Ascending aorta (tissue), 2 donors: Measurements from ENCODE around the gene PIGV. TPM values are rescaled to one million over a fixed set of nuclear protein-coding genes. Genes with fewer than 3 reads are reported as not detected.
A peak's percentile ranks its signal among the peaks of the same experiment; 100 is the strongest.

Source experiments
- DNase-seq, 2 donors: peaks; one replicate each; pipeline ENCODE4 v3.0.0-alpha.2; 2019; ENCODE audit warnings: low spot score in 2 of 2
- H3K27ac ChIP-seq, 2 donors: fragments of 200-600 bp; sonication (generic); one replicate each; pipeline ENCODE4 v1.5.1; 2016 to 2017; ENCODE audit warnings: mild to moderate bottlenecking in 1 of 2
- H3K27me3 ChIP-seq: fragments of 200-600 bp; sonication (generic); one replicate; pipeline ENCODE4 v1.5.1; 2017
- H3K36me3 ChIP-seq, 2 donors: fragments of 200-600 bp; sonication (generic); one replicate each; pipeline ENCODE4 v1.5.1; 2016
- H3K4me1 ChIP-seq, 2 donors: fragments of 200-600 bp; sonication (generic); one replicate each; pipeline ENCODE4 v1.5.1; 2016 to 2017; ENCODE audit warnings: mild to moderate bottlenecking in 1 of 2
- H3K4me3 ChIP-seq, 2 donors: fragments of 200-600 bp; sonication (generic); one replicate each; pipeline ENCODE4 v1.5.1; 2016 to 2017; ENCODE audit warnings: mild to moderate bottlenecking in 1 of 2
- H3K9me3 ChIP-seq, 2 donors: fragments of 200-600 bp; sonication (generic); one replicate each; pipeline ENCODE4 v1.5.1; 2016
- CTCF ChIP-seq, 3 experiments: fragments of 200-600 bp in 2 of 3; fragments of 450-650 bp in 1 of 3; sonication (generic) in 2 of 3; IDR thresholded peaks; one replicate each; pipeline ENCODE4 v1.5.1; 2016 to 2019; ENCODE audit warnings: antibody characterized with exemption in 3 of 3, mild to moderate bottlenecking in 1 of 3, moderate library complexity in 1 of 3
- intact Hi-C: fragments of 100-400 bp; cut with DNase I; formaldehyde crosslinking; loops from one replicate; pipeline ENCODE4 v1.15.1; 2023
- total RNA-seq: library from RNA; depleted of rRNA; stranded (reverse); fragments of >200 nt; gene quantifications from one replicate; pipeline ENCODE4 v1.1.0, GENCODE V29; 2016

The PIGV gene
- total RNA-seq, 1 donor from 2014 or later = 8.8 TPM

GRCh38 chr1:26824731-26825130 is 37.0 kb downstream of the PIGV start:
- H3K27me3 ChIP-seq = no peaks in the 10 kb centered on the region
- H3K9me3 ChIP-seq = no peaks in the 10 kb centered on the region
- intact Hi-C loops = no loop called here
- TF ChIP-seq CTCF (IDR thresholded peaks at IDR 0.05) = no peak
- no peak overlapping the region for H3K27ac ChIP-seq
- H3K4me3 ChIP-seq = no peak overlapping the region
- DNase-seq = no peak
- peaks cover 3 to 14% of the 10 kb centered on the region in 2 donors for H3K4me1 ChIP-seq
- H3K36me3 ChIP-seq = no peaks in the 10 kb centered on the region

GRCh38 chr1:26826261-26827105 is 38.7 kb downstream of the PIGV start, which contains the start of gene ZDHHC18:
ZDHHC18 (plus strand) TSS chr1:26826688; CDS start chr1:26826805, 117 bp downstream.
- intact Hi-C loops = no loop called here
- H3K36me3 ChIP-seq = no peaks in the 10 kb centered on the region
- peaks cover 3 to 14% of the 10 kb centered on the region in 2 donors for H3K4me1 ChIP-seq
- H3K4me3 ChIP-seq = peak within 1 kb of the TSS; percentile 52 to 92
- H3K27me3 ChIP-seq = no peaks in the 10 kb centered on the region
- H3K27ac ChIP-seq = peak within 1 kb of the TSS; percentile 75 to 76
- TF ChIP-seq CTCF (IDR thresholded peaks at IDR 0.05) = peak; percentile 26 to 67 (median 40)
- H3K9me3 ChIP-seq = no peaks in the 10 kb centered on the region
- DNase-seq = peak in 1 of 2 donors; percentile 76

- no peak for TF ChIP-seq CTCF (IDR thresholded peaks at IDR 0.05)
- peak overlapping the region; percentile 52 to 92 for H3K4me3 ChIP-seq
- intact Hi-C loops = no loop called here
These were observed 39.4 kb downstream of the PIGV start for GRCh38 chr1:26827106-26827604.

GRCh38 chr1:26827663-26828062 is 39.9 kb downstream of the PIGV start:
- intact Hi-C loops = no loop called here

More at GRCh38 chr1:26827106-26827604, 39.4 kb downstream of the PIGV start:
- H3K36me3 ChIP-seq = peaks cover under 1 to 2% of the 10 kb centered on the region in 2 donors
- H3K4me1 ChIP-seq = peaks cover 3 to 14% of the 10 kb centered on the region in 2 donors
- no peaks in the 10 kb centered on the region for H3K27me3 ChIP-seq
- no peaks in the 10 kb centered on the region for H3K9me3 ChIP-seq
- H3K27ac ChIP-seq = peak overlapping the region; percentile 75 to 76
- no peak for DNase-seq

More at GRCh38 chr1:26827663-26828062, 39.9 kb downstream of the PIGV start:
- H3K36me3 ChIP-seq = peaks cover 5 to 7% of the 10 kb centered on the region in 2 donors
- H3K9me3 ChIP-seq = no peaks in the 10 kb centered on the region
- peak overlapping the region; percentile 52 to 92 for H3K4me3 ChIP-seq
- H3K27ac ChIP-seq = peak overlapping the region; percentile 75 to 76
- no peaks in the 10 kb centered on the region for H3K27me3 ChIP-seq
- no peak for TF ChIP-seq CTCF (IDR thresholded peaks at IDR 0.05)
- no peak for DNase-seq
- peaks cover 3 to 14% of the 10 kb centered on the region in 2 donors for H3K4me1 ChIP-seq
